Esophagus squamous epithelium (tissue), 5 donors: ENCODE data around the gene VPS18. TPM values are rescaled to one million over a fixed set of nuclear protein-coding genes. Genes with fewer than 3 reads are reported as not detected.

ENCODE experiments used
- DNase-seq: peaks from one replicate; lab custom pipeline; 2025; lab: John Stamatoyannopoulos, UW
- H3K27ac ChIP-seq, 4 donors: fragments of 200-600 bp; sonication (generic); one replicate each; pipeline ENCODE4 v1.5.1; 2016 to 2019; ENCODE audit warnings: mild to moderate bottlenecking in 1 of 4
- H3K27me3 ChIP-seq, 4 donors: fragments of 200-600 bp; sonication (generic); 1 replicate in 3 of 4; 2 replicates in 1 of 4; pipeline versions ENCODE4 v1.5.1 to v1.6.0; 2017 to 2021; ENCODE audit warnings: antibody characterized with exemption in 1 of 4
- H3K36me3 ChIP-seq, 3 donors: fragments of 200-600 bp; sonication (generic); one replicate each; pipeline ENCODE4 v1.5.1; 2016 to 2019
- H3K4me1 ChIP-seq, 3 donors: fragments of 200-600 bp; sonication (generic); one replicate each; pipeline ENCODE4 v1.5.1; 2017 to 2019
- H3K4me3 ChIP-seq, 4 donors: fragments of 200-600 bp; sonication (generic); 1 replicate in 3 of 4; 2 replicates in 1 of 4; pipeline ENCODE4 v1.5.1; 2016 to 2019; ENCODE audit warnings: mild to moderate bottlenecking in 2 of 4, moderate library complexity in 1 of 4
- H3K9me3 ChIP-seq, 3 donors: fragments of 200-600 bp; sonication (generic); one replicate each; pipeline ENCODE4 v1.5.1; 2016 to 2019
- CTCF ChIP-seq, 6 experiments: fragments of 450-650 bp in 4 of 6; fragments of 200-600 bp in 2 of 6; sonication (generic) in 2 of 6; IDR thresholded peaks; one replicate each; pipeline ENCODE4 v1.5.1; 2016 to 2019; ENCODE audit warnings: antibody characterized with exemption in 6 of 6, mild to moderate bottlenecking in 4 of 6, moderate library complexity in 4 of 6
- POLR2A ChIP-seq, 4 donors: fragments of 450-650 bp; IDR thresholded peaks; one replicate each; pipeline ENCODE4 v1.6.1; 2017; ENCODE audit warnings: antibody characterized with exemption in 4 of 4, mild to moderate bottlenecking in 4 of 4, moderate library complexity in 3 of 4
- WGBS, 2 donors: methylation state at CpG; one replicate each; pipeline ENCODE4 v1.1.5; 2018; 5-methylcytosine and 5-hydroxymethylcytosine counted together
- intact Hi-C: fragments of 100-400 bp; cut with DNase I; formaldehyde crosslinking; loops from one replicate; pipeline ENCODE4 v1.15.0; 2022
- total RNA-seq, 4 donors: library from RNA; depleted of rRNA; stranded (reverse); fragments of >200 nt; gene quantifications; one replicate each; pipeline ENCODE4 v1.1.0, GENCODE V29; 2016
- donor health status: DM: yes; HTN: yes; CAD: no.

VPS18 gene
- total RNA-seq, 4 donors from 2014 or later: 17.4 to 25.9 (median 20.7) TPM

- TF ChIP-seq POLR2A (IDR thresholded peaks at IDR 0.05) (no peak), CTCF (IDR thresholded peaks at IDR 0.05) (peak in 1 of 6 experiments; percentile 8)
- 80% methylated on average over 5 of the region's 33 CpGs; no CpG with 5 or more reads in 1 of the 2 donors for WGBS, 2 donors
- H3K27me3 ChIP-seq: peaks cover 0 to 17% (median 0%) of the 10 kb centered on the region in 4 donors
- peaks cover 0 to 7% (median 0%) of the 10 kb centered on the region in 3 donors for H3K36me3 ChIP-seq
- no peak for DNase-seq
- peak overlapping the region; percentile 82 to 96 (median 94) for H3K27ac ChIP-seq
- intact Hi-C loops: no loop called here
- peaks cover 8 to 85% (median 14%) of the 10 kb centered on the region in 3 donors for H3K4me1 ChIP-seq
- H3K9me3 ChIP-seq: no peaks in the 10 kb centered on the region
- peak overlapping the region; percentile 59 to 85 (median 74) for H3K4me3 ChIP-seq
These were observed 21.2 kb upstream of the VPS18 start for GRCh38 chr15:40872791-40873693.

GRCh38 chr15:40873694-40874561 lies 20.3 kb upstream of the VPS18 start, which contains the start of gene RHOV:
TSS of gene RHOV (minus strand) at chr15:40874234. CDS start at chr15:40874139, 95 bp downstream.
- TF ChIP-seq POLR2A (IDR thresholded peaks at IDR 0.05) (peak in 3 of 4 donors; percentile 43 to 75 (median 64)), CTCF (IDR thresholded peaks at IDR 0.05) (peak in 5 of 6 experiments; percentile 2 to 46 (median 17))
- peaks cover 0 to 17% (median 0%) of the 10 kb centered on the region in 4 donors for H3K27me3 ChIP-seq
- DNase-seq: no peak
- peaks cover 8 to 94% (median 14%) of the 10 kb centered on the region in 3 donors for H3K4me1 ChIP-seq
- intact Hi-C loops: no loop called here
- peak within 1 kb of the TSS; percentile 82 to 96 (median 94) for H3K27ac ChIP-seq
- WGBS, 2 donors: 0% methylated on average over 9 to 12 of the region's 74 CpGs
- H3K4me3 ChIP-seq: peak within 1 kb of the TSS; percentile 59 to 85 (median 74)
- peaks cover 0 to 7% (median 0%) of the 10 kb centered on the region in 3 donors for H3K36me3 ChIP-seq
- no peaks in the 10 kb centered on the region for H3K9me3 ChIP-seq

DNA sequence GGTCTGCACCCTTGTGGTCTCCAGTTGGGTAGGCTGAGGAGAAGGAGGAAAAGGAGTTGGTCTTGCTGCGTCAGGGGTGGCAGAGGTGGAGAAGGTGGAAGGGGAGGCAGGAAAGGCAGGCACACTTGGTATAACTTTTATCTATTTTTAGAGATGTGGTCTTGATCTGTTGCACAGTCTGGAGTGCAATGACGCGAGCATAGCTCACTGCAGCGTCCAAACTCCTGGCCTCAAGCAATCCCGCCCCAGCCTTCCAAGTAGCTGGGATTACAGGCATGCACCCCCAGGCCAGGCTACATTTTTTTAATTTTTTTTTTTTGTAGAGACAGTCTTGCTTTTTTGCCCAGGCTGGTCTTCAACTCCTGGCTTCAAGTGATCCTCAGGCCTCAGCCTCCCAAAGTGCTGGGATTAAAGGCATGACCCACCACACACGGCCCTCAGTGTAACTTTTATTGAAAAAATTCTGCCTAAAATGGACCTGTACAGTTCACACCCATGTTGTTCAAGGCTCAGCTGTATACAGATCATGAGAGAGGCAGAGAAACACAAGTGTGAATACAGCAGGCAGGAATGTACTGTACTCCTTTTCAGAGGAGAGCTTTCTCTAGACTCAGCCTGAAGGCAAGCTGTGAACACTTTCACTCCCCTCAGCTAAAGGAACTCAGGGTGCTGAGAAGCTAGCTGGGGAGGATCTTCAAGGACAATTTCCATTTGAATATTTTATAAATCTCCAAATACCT lies 18.1 kb upstream of the VPS18 start:
- Histone ChIP-seq H3K4me3 (no peak overlapping the region), H3K9me3 (no peaks in the 10 kb centered on the region), H3K4me1 (peaks cover 8 to 85% (median 14%) of the 10 kb centered on the region in 3 donors), H3K27ac (peak overlapping the region in 2 of 4 donors; percentile 62 to 74), H3K27me3 (peaks cover 0 to 17% (median 0%) of the 10 kb centered on the region in 4 donors), H3K36me3 (peaks cover 0 to 7% (median 0%) of the 10 kb centered on the region in 3 donors)
- no peak for DNase-seq
- 55 to 70% methylated on average over 6 of the region's 6 CpGs for WGBS, 2 donors
- TF ChIP-seq POLR2A (IDR thresholded peaks at IDR 0.05): no peak
- TF ChIP-seq CTCF (IDR thresholded peaks at IDR 0.05): no peak
- intact Hi-C loops: no loop called here

DNA sequence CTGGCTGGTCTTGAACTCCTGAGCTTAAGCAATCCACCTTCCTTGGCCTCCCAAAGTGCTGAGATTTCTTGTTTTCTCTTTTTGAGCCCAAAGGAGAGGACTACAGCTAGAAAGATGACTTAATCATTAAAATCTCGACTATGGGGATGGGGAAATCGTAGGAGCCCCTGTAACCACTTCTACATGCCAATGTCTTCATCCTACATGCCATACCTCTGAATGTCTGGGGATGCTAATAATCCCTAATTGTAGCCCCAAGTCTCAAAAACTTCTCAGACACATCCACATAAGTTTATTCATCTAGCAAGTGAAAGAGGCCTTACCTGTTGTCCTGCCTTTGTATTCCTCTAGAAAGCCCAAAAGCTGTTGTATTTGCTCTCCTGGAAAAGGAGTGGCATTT lies 16.6 kb upstream of the VPS18 start:
- WGBS, 2 donors: 42 to 51% methylated on average over 2 of the region's 2 CpGs
- Histone ChIP-seq H3K27me3 (peaks cover 0 to 14% (median 0%) of the 10 kb centered on the region in 4 donors), H3K4me3 (no peak overlapping the region), H3K36me3 (peaks cover 0 to 6% (median 0%) of the 10 kb centered on the region in 3 donors), H3K4me1 (peaks cover 8 to 69% (median 14%) of the 10 kb centered on the region in 3 donors), H3K27ac (peak overlapping the region in 3 of 4 donors; percentile 11 to 82 (median 74)), H3K9me3 (no peaks in the 10 kb centered on the region)
- TF ChIP-seq CTCF (IDR thresholded peaks at IDR 0.05) (no peak), POLR2A (IDR thresholded peaks at IDR 0.05) (no peak)
- intact Hi-C loops: no loop called here
- no peak for DNase-seq
